K562 treated with DMSO at 1 percent for 12 hours (cell line): Measurements from ENCODE around the gene FOXP3. TPM values are rescaled to one million over a fixed set of nuclear protein-coding genes. Genes with fewer than 3 reads are reported as not detected.

Source experiments
- total RNA-seq: library from RNA; unstranded; fragments of 300-600 nt; gene quantifications from 2 replicates; pipeline ENCODE4 v1.2.3, GENCODE V29; 2022; ENCODE audit not compliant: insufficient read depth

The FOXP3 gene
- 0.27 TPM in 1 of 2 replicates, not detected in the other for total RNA-seq

DNA sequence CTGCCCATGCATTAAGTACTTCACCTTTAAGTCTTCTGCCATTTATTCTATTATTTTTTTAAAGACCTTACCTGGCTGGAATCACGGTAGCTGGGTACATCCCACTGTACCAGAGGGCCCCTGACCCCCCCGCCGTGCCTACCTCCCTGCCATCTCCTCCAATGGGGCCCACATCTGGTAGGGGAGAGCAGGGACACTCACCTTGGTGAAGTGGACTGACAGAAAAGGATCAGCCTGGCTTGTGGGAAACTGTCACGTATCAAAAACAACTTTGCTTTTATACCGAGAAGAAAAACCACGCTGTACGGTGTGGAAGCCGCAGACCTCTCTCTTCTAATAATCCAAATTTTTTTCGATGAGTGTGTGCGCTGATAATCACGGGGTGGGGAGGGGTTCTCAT, at the start of gene FOXP3:
TSS of gene FOXP3 (minus strand) at position 251 of the 400 bp plus-strand sequence. CDS start 6,205 bp downstream, outside the sequence.

DNA sequence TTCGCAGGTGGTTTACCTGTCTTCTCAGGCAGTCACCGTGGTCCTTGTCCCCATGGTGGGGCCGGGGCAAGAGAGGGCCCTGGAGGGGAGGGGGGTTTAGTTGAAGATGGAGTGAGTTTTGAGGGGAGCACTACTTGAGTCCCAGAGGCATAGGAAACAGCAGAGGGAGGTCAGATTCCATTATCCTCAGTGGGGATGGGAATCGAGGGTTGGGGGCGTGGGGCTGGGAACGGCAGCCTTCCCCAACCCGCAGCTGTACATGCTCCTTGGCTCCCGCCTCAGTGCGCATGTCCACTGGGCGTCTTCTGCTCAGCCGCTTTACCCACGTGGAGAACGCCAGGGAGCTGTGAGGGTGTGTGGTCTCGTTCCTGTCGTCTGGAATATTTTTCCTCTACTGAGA, 38.8 kb upstream of the FOXP3 start, which contains the start of gene GAGE10:
TSS of gene GAGE10 (plus strand) at position 301 of the 400 bp plus-strand sequence. CDS start 1,214 bp downstream, outside the sequence.

GRCh38 chrX:49269767-49270248, 5.3 kb upstream of the FOXP3 start, which contains the start of gene PPP1R3F:
Gene PPP1R3F, plus strand, starts transcription at chrX:49269793. Its CDS starts 77 bp downstream, at chrX:49269870.

GRCh38 chrX:49233176-49233575, 31.3 kb downstream of the FOXP3 start, which contains the start of gene CACNA1F:
Gene CACNA1F, minus strand, starts transcription at chrX:49233340. Its CDS starts 31 bp downstream, at chrX:49233309.

Other genes with a start within 250 kb of the FOXP3 start
- 20.3 and 40.7 TPM in 2 replicates for gene TFE3, start 221.4 kb downstream of the FOXP3 start, total RNA-seq
- 2.7 and 7.2 TPM in 2 replicates for gene CCDC120, start 205.7 kb downstream of the FOXP3 start, total RNA-seq
- 4.3 and 5.9 TPM in 2 replicates for gene PRAF2, start 190.7 kb downstream of the FOXP3 start, total RNA-seq
- gene WDR45, start 184.8 kb downstream of the FOXP3 start, total RNA-seq = 105 and 118 TPM in 2 replicates
- gene GPKOW, start 141.0 kb downstream of the FOXP3 start, total RNA-seq = 42.1 and 46.3 TPM in 2 replicates
- gene MAGIX, start 102.0 kb downstream of the FOXP3 start, total RNA-seq = 3.8 and 7.6 TPM in 2 replicates
- 196 and 259 TPM in 2 replicates for gene PLP2, start 92.8 kb downstream of the FOXP3 start, total RNA-seq
- gene PRICKLE3, start 78.3 kb downstream of the FOXP3 start, total RNA-seq = 20.3 and 35.1 TPM in 2 replicates
- gene SYP, start 64.5 kb downstream of the FOXP3 start, total RNA-seq = 1.0 TPM in 1 of 2 replicates, not detected in the other
- 0.38 TPM in 1 of 2 replicates, not detected in the other for gene CACNA1F, start 31.4 kb downstream of the FOXP3 start, total RNA-seq
- 29.7 and 31.5 TPM in 2 replicates for gene CCDC22, start 29.2 kb downstream of the FOXP3 start, total RNA-seq
- 2.6 and 2.7 TPM in 2 replicates for gene PPP1R3F, start 5.1 kb upstream of the FOXP3 start, total RNA-seq
- not detected in 2 replicates for gene GAGE10, start 38.9 kb upstream of the FOXP3 start, total RNA-seq
- not detected in 2 replicates for gene GAGE12J, start 57.3 kb upstream of the FOXP3 start, total RNA-seq
- gene GAGE13, start 66.9 kb upstream of the FOXP3 start, total RNA-seq = 5.3 TPM in 1 of 2 replicates, not detected in the other